HUES64 (cell line): ENCODE measurements around the gene KRTAP9-9. TPM values are rescaled to one million over a fixed set of nuclear protein-coding genes. Genes with fewer than 3 reads are reported as not detected.
"Not testable (repeated sequence)": the region's sequence is repeated elsewhere in the genome, so short reads cannot be mapped to it uniquely, and the experiment has no call there.

Experiments used
- H3K27ac ChIP-seq: 2 replicates; pipeline ENCODE4 v1.7.0; 2013; ENCODE audit warnings: low read depth, low read length, inconsistent platforms
- H3K27me3 ChIP-seq: 2 replicates; pipeline ENCODE4 v1.6.1; 2013; ENCODE audit warnings: mild to moderate bottlenecking, low read length; ENCODE audit not compliant: insufficient read depth
- H3K36me3 ChIP-seq: 2 replicates; pipeline ENCODE4 v1.6.1; 2013; ENCODE audit warnings: mild to moderate bottlenecking, low read length; ENCODE audit not compliant: insufficient read depth
- H3K4me1 ChIP-seq: 2 replicates; pipeline ENCODE4 v1.6.1; 2013; ENCODE audit warnings: mild to moderate bottlenecking, low read length, moderate library complexity; ENCODE audit not compliant: insufficient read depth
- H3K4me3 ChIP-seq: 2 replicates; pipeline ENCODE4 v1.5.1; 2013; ENCODE audit warnings: mild to moderate bottlenecking, low read length, moderate library complexity
- H3K9ac ChIP-seq: 2 replicates; pipeline ENCODE4 v1.6.1; 2013; ENCODE audit warnings: mild to moderate bottlenecking, low read depth, low read length
- H3K9me3 ChIP-seq: 2 replicates; pipeline ENCODE4 v1.6.1; 2013; ENCODE audit warnings: low read depth, low read length; ENCODE audit not compliant: insufficient read depth
- WGBS: fragments of 150-250, 120-280 bp; methylation state at CpG from one replicate; pipeline ENCODE4 v1.1.7; 2013; ENCODE audit warnings: missing lambda C conversion rate; 5-methylcytosine and 5-hydroxymethylcytosine counted together
- polyA plus RNA-seq, 2 experiments: library from polyadenylated mRNA; stranded (reverse); fragments of 50-300 nt; gene quantifications; one replicate each; pipeline ENCODE4 v1.2.3, GENCODE V29; 2013

The KRTAP9-9 gene
- not detected for polyA plus RNA-seq (2013, experiment 1 of 2)
- polyA plus RNA-seq (2013, experiment 2 of 2), result not detected

DNA sequence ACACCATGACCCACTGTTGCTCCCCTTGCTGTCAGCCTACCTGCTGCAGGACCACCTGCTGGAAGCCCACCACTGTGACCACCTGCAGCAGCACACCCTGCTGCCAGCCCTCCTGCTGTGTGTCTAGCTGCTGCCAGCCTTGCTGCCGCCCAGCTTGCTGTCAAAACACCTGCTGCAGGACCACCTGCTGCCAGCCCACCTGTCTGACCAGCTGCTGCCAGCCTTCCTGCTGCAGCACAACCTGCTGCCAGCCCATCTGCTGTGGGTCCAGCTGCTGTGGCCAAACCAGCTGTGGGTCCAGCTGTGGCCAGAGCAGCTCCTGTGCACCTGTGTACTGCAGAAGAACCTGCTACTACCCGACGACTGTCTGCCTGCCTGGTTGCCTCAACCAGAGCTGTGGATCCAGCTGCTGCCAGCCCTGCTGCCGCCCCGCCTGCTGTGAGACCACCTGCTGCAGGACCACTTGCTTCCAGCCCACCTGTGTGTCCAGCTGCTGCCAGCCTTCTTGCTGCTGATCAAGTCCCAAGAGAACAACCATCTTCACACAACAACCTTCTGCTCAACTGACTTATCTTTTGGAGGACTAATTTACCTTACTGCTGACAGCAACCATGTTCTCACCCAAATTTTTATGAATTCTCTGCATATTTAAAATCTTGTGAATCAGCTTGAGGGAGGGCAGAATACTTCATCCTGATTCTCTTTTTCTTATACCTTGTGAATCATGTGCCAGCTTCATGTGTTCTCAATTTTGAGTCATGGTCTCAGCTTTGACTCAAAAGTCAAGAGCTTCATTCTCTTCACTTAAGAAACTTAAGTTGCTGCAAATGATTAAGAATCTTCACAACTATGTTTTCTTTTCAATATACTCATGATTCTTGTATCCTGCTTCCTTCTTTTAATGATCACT, at the start of gene KRTAP9-9:
Gene KRTAP9-9, plus strand, starts transcription at position 4 of the 910 bp plus-strand sequence.
- H3K27me3 ChIP-seq, result peaks cover 15% of the 10 kb centered on the region
- H3K9me3 ChIP-seq, H3K9ac ChIP-seq, H3K36me3 ChIP-seq, H3K27ac ChIP-seq, H3K4me1 ChIP-seq, H3K4me3 ChIP-seq: not testable (repeated sequence)
- WGBS, result 78% methylated on average over 5 of the region's 5 CpGs

GRCh38 chr17:41211845-41212466, 43.2 kb upstream of the KRTAP9-9 start:
- no peaks in the 10 kb centered on the region for H3K27me3 ChIP-seq
- H3K36me3 ChIP-seq, result no peaks in the 10 kb centered on the region
- no peaks in the 10 kb centered on the region for H3K4me1 ChIP-seq
- H3K4me3 ChIP-seq, result no peak overlapping the region
- H3K27ac ChIP-seq, result no peak overlapping the region
- WGBS, result 84% methylated on average over 1 of the region's 1 CpG
- peaks cover 12% of the 10 kb centered on the region; the same call in 1 of the 2 replicates for H3K9me3 ChIP-seq
- no peak overlapping the region for H3K9ac ChIP-seq

- Histone ChIP-seq H3K9me3 (peaks cover 7% of the 10 kb centered on the region; the same call in 1 of the 2 replicates), H3K4me1 (no peaks in the 10 kb centered on the region), H3K36me3 (no peaks in the 10 kb centered on the region), H3K27ac (no peak overlapping the region), H3K9ac (no peak overlapping the region), H3K27me3 (no peaks in the 10 kb centered on the region), H3K4me3 (no peak overlapping the region)
- WGBS, result 88% methylated on average over 7 of the region's 7 CpGs
These were observed 42.5 kb upstream of the KRTAP9-9 start for GRCh38 chr17:41212524-41213169.

- H3K9me3 ChIP-seq, result no peaks in the 10 kb centered on the region
- no peak overlapping the region for H3K4me3 ChIP-seq
- H3K27me3 ChIP-seq, result no peaks in the 10 kb centered on the region
- H3K27ac ChIP-seq, result no peak overlapping the region
- H3K4me1 ChIP-seq, result no peaks in the 10 kb centered on the region
- no peaks in the 10 kb centered on the region for H3K36me3 ChIP-seq
- WGBS, result 86% methylated on average over 1 of the region's 1 CpG
- no peak overlapping the region for H3K9ac ChIP-seq
These were observed 39.5 kb upstream of the KRTAP9-9 start for GRCh38 chr17:41215681-41216080.

DNA sequence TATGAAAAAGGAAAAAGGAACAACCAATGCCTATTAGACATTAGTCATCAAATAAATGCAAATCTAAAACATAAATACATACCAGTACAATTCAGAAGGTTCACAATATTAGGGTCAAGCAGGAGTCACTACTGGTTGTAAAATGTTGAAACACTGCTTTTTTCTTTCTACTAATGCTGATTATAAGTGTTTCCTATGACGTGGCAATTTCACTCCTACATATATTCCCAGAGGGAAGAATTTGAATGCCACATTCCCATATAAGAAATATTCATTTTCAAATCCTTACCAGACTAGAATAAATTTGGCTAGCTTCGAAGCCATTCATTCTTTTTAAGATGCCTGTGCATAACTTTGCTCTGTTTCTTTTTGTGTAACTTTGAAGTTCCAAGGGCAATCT, 31.4 kb upstream of the KRTAP9-9 start:
- no peaks in the 10 kb centered on the region for H3K27me3 ChIP-seq
- 93% methylated on average over 2 of the region's 2 CpGs for WGBS
- H3K9me3 ChIP-seq, result no peaks in the 10 kb centered on the region
- no peaks in the 10 kb centered on the region for H3K36me3 ChIP-seq
- no peak overlapping the region for H3K27ac ChIP-seq
- H3K4me3 ChIP-seq, result no peak overlapping the region
- no peak overlapping the region for H3K9ac ChIP-seq
- no peaks in the 10 kb centered on the region for H3K4me1 ChIP-seq

- Histone ChIP-seq H3K4me3 (no peak overlapping the region), H3K27ac (no peak overlapping the region), H3K4me1 (no peaks in the 10 kb centered on the region), H3K36me3 (no peaks in the 10 kb centered on the region), H3K27me3 (no peaks in the 10 kb centered on the region), H3K9me3 (no peaks in the 10 kb centered on the region), H3K9ac (no peak overlapping the region)
- 92% methylated on average over 6 of the region's 6 CpGs for WGBS
These were observed 29.1 kb upstream of the KRTAP9-9 start for GRCh38 chr17:41226051-41226450.

GRCh38 chr17:41226598-41227095, 28.5 kb upstream of the KRTAP9-9 start, which contains the start of gene KRTAP9-2:
TSS of gene KRTAP9-2 (plus strand) at chr17:41226648. CDS start at chr17:41226655, 7 bp downstream.
- not testable (repeated sequence) for H3K4me3 ChIP-seq
- WGBS, result 86% methylated on average over 2 of the region's 4 CpGs

DNA sequence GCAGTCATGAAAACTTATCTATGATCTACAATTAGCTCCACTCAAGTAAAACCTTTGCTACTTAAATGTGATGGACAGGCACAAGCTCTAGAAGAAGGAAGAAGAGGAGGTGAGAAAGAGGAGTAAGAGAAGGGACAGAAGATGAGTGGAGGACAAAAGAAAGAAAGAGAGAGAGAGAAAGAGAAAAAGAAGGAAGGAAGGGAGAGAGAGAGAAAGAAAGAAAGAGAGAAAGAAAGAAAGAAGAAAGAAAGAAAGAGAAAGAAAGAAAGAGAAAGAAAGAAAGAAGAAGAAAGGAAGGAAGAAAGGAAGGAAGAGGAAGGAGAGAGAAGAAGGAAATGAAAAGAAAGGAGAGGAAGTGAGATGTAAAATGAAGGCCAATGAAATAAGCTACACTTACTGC, 25.1 kb upstream of the KRTAP9-9 start:
- Histone ChIP-seq H3K9ac (no peak overlapping the region), H3K9me3 (no peaks in the 10 kb centered on the region), H3K27ac (no peak overlapping the region), H3K36me3 (no peaks in the 10 kb centered on the region), H3K4me3 (no peak overlapping the region), H3K4me1 (no peaks in the 10 kb centered on the region), H3K27me3 (no peaks in the 10 kb centered on the region)

More at GRCh38 chr17:41226598-41227095, 28.5 kb upstream of the KRTAP9-9 start, which contains the start of gene KRTAP9-2:
- H3K27ac ChIP-seq, H3K27me3 ChIP-seq, H3K36me3 ChIP-seq, H3K4me1 ChIP-seq, H3K9me3 ChIP-seq, H3K9ac ChIP-seq: not testable (repeated sequence)

GRCh38 chr17:41231731-41232130, 23.5 kb upstream of the KRTAP9-9 start:
- H3K4me3 ChIP-seq, result no peak overlapping the region
- H3K9me3 ChIP-seq, result no peaks in the 10 kb centered on the region
- H3K27ac ChIP-seq, result no peak overlapping the region
- H3K9ac ChIP-seq, result no peak overlapping the region
- H3K36me3 ChIP-seq, result no peaks in the 10 kb centered on the region
- 93% methylated on average over 6 of the region's 6 CpGs for WGBS
- H3K4me1 ChIP-seq, result no peaks in the 10 kb centered on the region
- no peaks in the 10 kb centered on the region for H3K27me3 ChIP-seq

DNA sequence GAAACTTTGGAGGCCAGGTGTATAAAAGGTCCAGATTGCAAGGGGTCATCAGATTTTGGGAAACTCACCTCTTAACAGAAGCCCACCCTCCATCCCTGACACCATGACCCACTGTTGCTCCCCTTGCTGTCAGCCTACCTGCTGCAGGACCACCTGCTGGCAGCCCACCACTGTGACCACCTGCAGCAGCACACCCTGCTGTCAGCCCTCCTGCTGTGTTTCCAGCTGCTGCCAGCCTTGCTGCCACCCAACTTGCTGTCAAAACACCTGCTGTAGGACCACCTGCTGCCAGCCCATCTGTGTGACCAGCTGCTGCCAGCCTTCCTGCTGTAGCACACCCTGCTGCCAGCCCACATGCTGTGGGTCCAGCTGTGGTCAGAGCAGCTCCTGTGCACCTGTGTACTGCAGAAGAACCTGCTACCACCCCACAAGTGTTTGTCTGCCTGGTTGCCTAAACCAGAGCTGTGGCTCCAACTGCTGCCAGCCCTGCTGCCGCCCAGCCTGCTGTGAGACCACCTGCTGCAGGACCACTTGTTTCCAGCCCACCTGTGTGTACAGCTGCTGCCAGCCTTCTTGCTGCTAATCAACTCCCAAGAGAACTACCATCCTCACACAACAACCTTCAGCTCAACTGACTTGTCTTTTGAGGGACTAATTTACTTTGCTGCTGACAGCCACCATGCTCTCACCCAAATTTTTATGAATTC, 22.6 kb upstream of the KRTAP9-9 start, which contains the start of gene KRTAP9-3:
Gene KRTAP9-3, plus strand, starts transcription at position 51 of the 707 bp plus-strand sequence. Its CDS starts 53 bp downstream, at position 104.
- H3K4me3 ChIP-seq, H3K4me1 ChIP-seq, H3K9me3 ChIP-seq, H3K27me3 ChIP-seq, H3K27ac ChIP-seq, H3K9ac ChIP-seq, H3K36me3 ChIP-seq: not testable (repeated sequence)
- 91% methylated on average over 1 of the region's 1 CpG for WGBS
